Measurements from ENCODE around the gene TSR3.

DNA sequence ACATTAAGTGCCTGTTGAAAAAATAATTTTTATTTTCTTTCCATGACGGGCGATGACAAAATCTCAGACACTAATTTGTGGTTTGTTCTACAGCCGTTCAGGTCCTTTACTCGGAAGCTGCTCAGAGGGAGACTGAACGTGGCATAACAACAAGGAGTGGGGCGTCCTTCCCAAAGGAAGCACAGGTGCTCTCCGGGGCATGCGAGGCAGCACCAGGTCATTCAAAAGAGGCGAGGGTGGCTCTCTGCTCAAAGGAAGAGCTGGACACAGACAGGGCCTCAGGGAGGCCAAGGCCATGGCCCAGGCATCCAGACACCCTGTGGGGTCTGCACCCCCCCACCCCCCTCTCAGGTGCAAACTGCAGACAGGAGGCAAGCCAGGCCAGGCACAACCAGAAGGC is 46.7 kb upstream of the TSR3 start:
- TF ChIP-seq POLR2A (IDR thresholded peaks at IDR 0.05) = no peak
- TF ChIP-seq, protein P1, sequence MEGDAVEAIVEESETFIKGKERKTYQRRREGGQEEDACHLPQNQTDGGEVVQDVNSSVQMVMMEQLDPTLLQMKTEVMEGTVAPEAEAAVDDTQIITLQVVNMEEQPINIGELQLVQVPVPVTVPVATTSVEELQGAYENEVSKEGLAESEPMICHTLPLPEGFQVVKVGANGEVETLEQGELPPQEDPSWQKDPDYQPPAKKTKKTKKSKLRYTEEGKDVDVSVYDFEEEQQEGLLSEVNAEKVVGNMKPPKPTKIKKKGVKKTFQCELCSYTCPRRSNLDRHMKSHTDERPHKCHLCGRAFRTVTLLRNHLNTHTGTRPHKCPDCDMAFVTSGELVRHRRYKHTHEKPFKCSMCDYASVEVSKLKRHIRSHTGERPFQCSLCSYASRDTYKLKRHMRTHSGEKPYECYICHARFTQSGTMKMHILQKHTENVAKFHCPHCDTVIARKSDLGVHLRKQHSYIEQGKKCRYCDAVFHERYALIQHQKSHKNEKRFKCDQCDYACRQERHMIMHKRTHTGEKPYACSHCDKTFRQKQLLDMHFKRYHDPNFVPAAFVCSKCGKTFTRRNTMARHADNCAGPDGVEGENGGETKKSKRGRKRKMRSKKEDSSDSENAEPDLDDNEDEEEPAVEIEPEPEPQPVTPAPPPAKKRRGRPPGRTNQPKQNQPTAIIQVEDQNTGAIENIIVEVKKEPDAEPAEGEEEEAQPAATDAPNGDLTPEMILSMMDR (IDR thresholded peaks at IDR 0.05) = no peak
